K562 (cell line): ENCODE data around the gene FIS1. TPM values are rescaled to one million over a fixed set of nuclear protein-coding genes. Genes with fewer than 3 reads are reported as not detected.

Experiments
- ATAC-seq: fragments of 200-7000 bp; cut with Tn5 transposase; 3 replicates; pipeline ENCODE4 v1.9.1; 2020; ENCODE audit warnings: moderate library complexity
- BruUV-seq: library from RNA; stranded (reverse); fragments of 400-500 nt; replicated peaks from 2 replicates; lab custom pipeline; 2021; lab: Mats Ljungman, UMichigan
- CTCF ChIA-PET: fragments of 300-600 bp; formaldehyde crosslinking; extraction: SDS; loops from one replicate; lab custom pipeline; 2021; ENCODE audit warnings: low intra/inter-chr PET ratio; lab: Yijun Ruan, JAX
- POLR2A ChIA-PET: fragments of 300-600, 350-650 bp; sonication (Branson Sonifier 250); formaldehyde crosslinking; extraction: SDS; loops from one replicate; lab custom pipeline; 2021; ENCODE audit warnings: antibody characterized with exemption, inconsistent platforms; lab: Yijun Ruan, JAX
- DNase-seq, 4 experiments: peaks; one replicate each; pipeline versions ENCODE4 v3.0.0 to v3.0.0-alpha.2; 2011 to 2018; ENCODE audit warnings: low spot score in 3 of 4, mixed read lengths in 3 of 4; ENCODE audit errors: extremely low read depth in 1 of 4
- FAIRE-seq: peaks from 2 replicates; lab custom pipeline; 2011; peaks lifted over from hg19 to GRCh38; lab: Jason Lieb, UNC
- H2AFZ ChIP-seq: 2 replicates; pipeline ENCODE4 v1.6.0; 2011; ENCODE audit warnings: low read depth, low read length, control low read depth, inconsistent platforms
- H3K27ac ChIP-seq: fragments of 200-600 bp; 3 replicates; pipeline ENCODE4 v1.8.0; 2011; ENCODE audit warnings: low read depth, mild to moderate bottlenecking, control low read depth, inconsistent platforms, low read length, moderate library complexity, mixed read lengths; ENCODE audit errors: extremely low read depth
- H3K27me3 ChIP-seq, 2 experiments: fragments of 300-600 bp in 1 of 2; 2 replicates in 1 of 2; 3 replicates in 1 of 2; pipeline versions ENCODE4 v1.6.0 to v1.8.0; 2011; ENCODE audit warnings: inconsistent platforms in 2 of 2, low read length in 2 of 2, mild to moderate bottlenecking in 1 of 2, mixed read lengths in 1 of 2, moderate library complexity in 1 of 2; ENCODE audit not compliant: control insufficient read depth in 2 of 2, insufficient read depth in 2 of 2
- H3K36me3 ChIP-seq: fragments of 300-600 bp; 3 replicates; pipeline ENCODE4 v1.8.0; 2011; ENCODE audit warnings: mild to moderate bottlenecking, low read length, inconsistent platforms; ENCODE audit not compliant: control insufficient read depth, insufficient read depth
- H3K4me1 ChIP-seq, 2 experiments: fragments of 200-600 bp in 1 of 2; replicated peaks in 1 of 2; 2 replicates in 1 of 2; 3 replicates in 1 of 2; pipeline versions ENCODE4 v1.5.1 to v1.8.0; 2011; ENCODE audit warnings: inconsistent platforms in 2 of 2, low read length in 2 of 2, mild to moderate bottlenecking in 1 of 2, mixed read lengths in 1 of 2, moderate library complexity in 1 of 2; ENCODE audit not compliant: control insufficient read depth in 2 of 2, insufficient read depth in 2 of 2
- H3K4me2 ChIP-seq: 2 replicates; pipeline ENCODE4 v1.6.1; 2011; ENCODE audit warnings: low read length, control low read depth, inconsistent platforms, mixed read lengths; ENCODE audit not compliant: insufficient read depth
- H3K4me3 ChIP-seq: fragments of 200-600 bp; sonication (generic), shearing (Covaris generic); 2 replicates; pipeline ENCODE4 v1.5.1; 2016; ENCODE audit warnings: control low read depth, inconsistent platforms
- H3K79me2 ChIP-seq: fragments of 200-600 bp; 3 replicates; pipeline ENCODE4 v1.8.0; 2011; ENCODE audit warnings: low read length, inconsistent platforms; ENCODE audit not compliant: control insufficient read depth, insufficient read depth
- H3K9ac ChIP-seq, 2 experiments: 2 replicates each; pipeline versions ENCODE4 v1.6.0 to v1.6.1; 2011; ENCODE audit warnings: low read depth in 2 of 2, low read length in 2 of 2, control low read depth in 1 of 2, inconsistent platforms in 1 of 2, mild to moderate bottlenecking in 1 of 2, mixed read lengths in 1 of 2; ENCODE audit not compliant: insufficient read depth in 1 of 2
- H3K9me1 ChIP-seq: one replicate; pipeline ENCODE4 v1.6.0; 2011; ENCODE audit warnings: inconsistent platforms, mild to moderate bottlenecking, low read length, moderate library complexity; ENCODE audit not compliant: control insufficient read depth, insufficient read depth
- H3K9me3 ChIP-seq: replicated peaks from 2 replicates; pipeline ENCODE4 v1.5.1; 2011; ENCODE audit warnings: low read depth, low read length, inconsistent platforms; ENCODE audit not compliant: control insufficient read depth, insufficient read depth
- H4K20me1 ChIP-seq: replicated peaks from 2 replicates; pipeline ENCODE4 v1.6.1; 2011; ENCODE audit warnings: low read length, inconsistent platforms, mixed read lengths; ENCODE audit not compliant: control insufficient read depth, insufficient read depth
- ESRRB ChIP-seq: fragments of 250-450 bp; sonication (Bioruptor Pico); IDR thresholded peaks from 2 replicates; pipeline ENCODE4 v1.5.0; 2020; ENCODE audit warnings: mild to moderate bottlenecking, moderate library complexity, borderline replicate concordance
- NR2C1 ChIP-seq, 2 experiments: fragments of 450-650 bp; IDR thresholded peaks; 2 replicates each; pipeline ENCODE4 v1.6.1; 2017; ENCODE audit warnings: mild to moderate bottlenecking in 2 of 2, antibody characterized with exemption in 1 of 2, inconsistent platforms in 1 of 2, missing compliant biosample characterization in 1 of 2, missing genetic modification characterization in 1 of 2
- NR2C2 ChIP-seq, 2 experiments: fragments of 200-800 bp in 1 of 2; sonication (Bioruptor generic) in 1 of 2; sonication (generic) in 1 of 2; formaldehyde crosslinking in 1 of 2; IDR thresholded peaks; 2 replicates each; pipeline versions ENCODE4 v1.6.1 to v1.8.0; 2016 to 2022; ENCODE audit warnings: mild to moderate bottlenecking in 1 of 2, missing compliant biosample characterization in 1 of 2, missing genetic modification characterization in 1 of 2, missing genetic modification reagents in 1 of 2
- NRF1 ChIP-seq, 2 experiments: fragments of 450-650 bp; IDR thresholded peaks in 1 of 2; conservative IDR thresholded peaks in 1 of 2; 2 replicates each; pipeline ENCODE4 v1.6.1; 2014; ENCODE audit warnings: mild to moderate bottlenecking in 2 of 2
- RCOR1 ChIP-seq, 2 experiments: IDR thresholded peaks; 2 replicates each; pipeline ENCODE4 v1.6.1; 2012; ENCODE audit warnings: low read depth in 2 of 2, low read length in 2 of 2, borderline replicate concordance in 1 of 2, improper control_type of control experiment in 1 of 2
- SAFB2 ChIP-seq: fragments of 200-400 bp; formaldehyde crosslinking; IDR thresholded peaks from 2 replicates; pipeline ENCODE4 v1.6.1; 2018; ENCODE audit warnings: borderline replicate concordance, low read length, low read depth, moderate library complexity; ENCODE audit not compliant: severe bottlenecking
- SPI1 ChIP-seq: IDR thresholded peaks from 2 replicates; pipeline ENCODE4 v1.6.1; 2011; ENCODE audit warnings: low read depth, low read length, control low read depth, borderline replicate concordance
- TCF7 ChIP-seq: sonication (generic); IDR thresholded peaks from 2 replicates; pipeline ENCODE4 v1.6.1; 2016; ENCODE audit warnings: antibody characterized with exemption, borderline replicate concordance
- WGBS: fragments of 100-300 bp; shearing (Covaris generic); methylation state at CpG from one replicate; pipeline ENCODE4 v1.1.6; 2016; ENCODE audit warnings: low coverage, mixed read lengths; ENCODE audit not compliant: insufficient coverage; ENCODE audit errors: missing lambda C conversion rate; 5-methylcytosine and 5-hydroxymethylcytosine counted together
- in situ Hi-C: fragments of 300-500 bp; cut with MboI; formaldehyde crosslinking; loops from 4 replicates; pipeline ENCODE4 v1.15.0; 2018; ENCODE audit warnings: inconsistent platforms, mixed read lengths
- intact Hi-C: fragments of 100-400 bp; cut with micrococcal nuclease; formaldehyde crosslinking; loops from 2 replicates; pipeline ENCODE4 v1.14.2; 2022
- polyA plus RNA-seq, 8 experiments: library from polyadenylated mRNA; depleted of rRNA in 4 of 8; stranded (reverse) in 5 of 8; unstranded in 3 of 8; fragments of >200 nt; fragmentation: Nextera tagmentation in 2 of 8; fragmentation: Illumina TruSeq in 1 of 8; extraction: Ambion mirVana in 2 of 8; extraction: Trizol in 1 of 8; gene quantifications; 2 replicates each; pipeline versions ENCODE4 v1.2.1 to v1.2.3, GENCODE V29; 2011 to 2014; ENCODE audit warnings: inconsistent platforms in 1 of 8, missing spikeins in 1 of 8
- total RNA-seq, 7 experiments: library from RNA; depleted of rRNA in 6 of 7; stranded (reverse); fragments of >200 nt in 6 of 7; fragmentation: Illumina TruSeq in 2 of 7; extraction: Trizol in 2 of 7; gene quantifications; 2 replicates each; pipeline versions ENCODE4 v1.2.1 to v1.2.3, GENCODE V29; 2011 to 2021; ENCODE audit warnings: low replicate concordance in 1 of 7
- TF ChIP-seq, protein P1 (sequence below): sonication (generic); formaldehyde crosslinking; IDR thresholded peaks from 2 replicates; pipeline ENCODE4 v1.8.1; 2023; ENCODE audit warnings: mild to moderate bottlenecking, missing genetic modification reagents, moderate library complexity
- TF ChIP-seq, protein P2 (sequence below): fragments of 200-800 bp; sonication (Bioruptor generic); IDR thresholded peaks from 2 replicates; pipeline ENCODE4 v1.6.1; 2017; ENCODE audit warnings: missing genetic modification characterization, missing compliant biosample characterization
- TF ChIP-seq, protein P3 (sequence below): fragments of 450-650 bp; IDR thresholded peaks from 2 replicates; pipeline ENCODE4 v1.6.1; 2016

Gene FIS1
- total and polyA plus RNA-seq, 9 of the 15 experiments (the other 6 are each of a cell fraction or from before 2014, with no cell fraction given) = 86.0 to 257 (median 144) TPM

DNA sequence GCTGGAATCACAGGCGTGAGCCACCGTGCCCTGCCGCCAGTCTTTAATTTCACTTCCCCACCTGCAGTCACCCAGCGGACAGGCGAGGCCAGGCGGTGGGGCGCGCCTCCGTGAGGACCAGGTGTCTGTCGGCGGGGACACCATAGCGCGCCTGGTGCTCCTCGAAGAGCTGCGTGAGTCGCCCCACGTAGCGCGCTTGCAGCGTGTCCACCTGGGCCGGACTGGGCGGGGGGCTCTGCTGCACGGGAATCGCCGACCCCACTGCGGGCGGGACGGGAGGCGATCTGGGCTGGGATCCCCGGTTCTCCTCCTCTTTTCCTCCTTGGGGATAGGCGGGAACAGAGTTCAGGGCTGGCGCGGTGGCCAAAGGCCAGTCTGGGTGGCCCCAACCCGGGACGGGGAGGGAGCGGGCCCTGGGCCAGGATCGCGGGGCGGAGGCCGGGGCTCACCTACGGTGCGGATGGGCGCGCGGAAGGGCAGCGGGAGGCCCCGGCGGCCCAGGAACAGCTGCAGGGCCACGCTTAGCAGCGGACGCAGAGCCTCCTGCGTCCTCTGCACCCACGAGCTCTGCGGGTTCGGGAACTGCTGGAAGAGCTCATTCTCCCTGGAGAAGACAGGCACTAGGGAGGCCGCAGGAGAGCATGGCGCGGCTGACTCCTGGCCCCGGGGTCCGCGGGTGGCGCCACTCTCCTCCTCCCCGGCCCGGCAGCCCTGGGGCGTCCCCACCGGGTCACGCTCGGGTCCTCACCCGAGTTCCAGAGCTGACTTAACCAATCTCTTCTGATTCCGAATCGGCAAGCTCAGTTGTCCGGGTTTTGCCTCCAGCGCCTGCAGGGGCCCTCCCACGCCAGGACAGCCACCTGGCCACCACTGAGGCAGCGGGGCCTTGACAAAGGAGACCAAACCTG, 42.9 kb downstream of the FIS1 start (continued):
- TF ChIP-seq, protein P1, sequence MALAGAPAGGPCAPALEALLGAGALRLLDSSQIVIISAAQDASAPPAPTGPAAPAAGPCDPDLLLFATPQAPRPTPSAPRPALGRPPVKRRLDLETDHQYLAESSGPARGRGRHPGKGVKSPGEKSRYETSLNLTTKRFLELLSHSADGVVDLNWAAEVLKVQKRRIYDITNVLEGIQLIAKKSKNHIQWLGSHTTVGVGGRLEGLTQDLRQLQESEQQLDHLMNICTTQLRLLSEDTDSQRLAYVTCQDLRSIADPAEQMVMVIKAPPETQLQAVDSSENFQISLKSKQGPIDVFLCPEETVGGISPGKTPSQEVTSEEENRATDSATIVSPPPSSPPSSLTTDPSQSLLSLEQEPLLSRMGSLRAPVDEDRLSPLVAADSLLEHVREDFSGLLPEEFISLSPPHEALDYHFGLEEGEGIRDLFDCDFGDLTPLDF (CRISPR knock-in tag) = no peak

DNA sequence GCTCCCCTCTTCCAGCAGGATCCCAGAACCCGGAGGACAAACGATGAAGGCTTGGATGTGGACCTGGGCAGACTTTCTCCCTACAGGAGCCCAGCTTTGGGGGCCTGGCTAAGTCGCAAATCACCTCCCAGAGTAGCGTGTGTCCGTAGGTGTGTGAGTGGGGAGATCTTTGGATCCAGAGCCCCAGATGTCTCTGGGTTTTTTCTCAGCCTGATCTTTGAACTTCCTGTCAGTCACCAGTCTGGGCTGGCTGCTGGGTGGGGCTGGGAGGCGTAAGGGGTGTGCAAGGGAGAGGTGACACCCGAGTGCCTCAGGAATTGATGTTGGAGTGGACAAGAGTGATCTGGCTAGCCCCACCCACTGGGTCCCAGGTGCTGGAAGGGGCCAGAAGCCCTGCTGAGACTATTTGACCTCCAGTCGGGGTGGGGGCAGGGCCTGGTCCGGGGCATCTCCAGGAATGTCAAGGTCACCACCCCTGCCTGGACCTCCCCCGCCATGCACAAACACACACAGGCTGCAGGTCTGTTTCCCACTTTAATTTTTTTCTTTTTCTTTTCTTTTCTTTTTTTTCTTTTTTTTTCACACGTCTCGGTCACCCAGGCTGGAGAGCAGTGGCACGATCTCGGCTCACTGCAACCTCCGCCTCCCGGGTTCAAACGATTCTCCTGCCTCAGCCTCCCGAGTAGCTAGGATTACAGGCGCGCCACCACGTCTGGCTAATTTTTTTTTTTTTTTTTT, 43.9 kb downstream of the FIS1 start, which contains the start of gene MOGAT3:
Gene MOGAT3, minus strand, starts transcription at position 175 of the 738 bp plus-strand sequence. CDS start 182 bp downstream, outside the sequence.
- Histone ChIP-seq H4K20me1 (no peaks in the 10 kb centered on the region), H3K9ac (peak within 1 kb of the TSS in 1 of 2 experiments; percentile 76; a peak in 2 of 4 replicates), H3K9me1 (no peaks in the 10 kb centered on the region), H3K36me3 (peaks cover 2% of the 10 kb centered on the region; the same call in 1 of the 3 replicates), H2AFZ (peak within 1 kb of the TSS; percentile 46; the same call in 1 of the 2 replicates), H3K4me1 (peaks cover 9 to 30% of the 10 kb centered on the region in 2 experiments), H3K4me2 (peak within 1 kb of the TSS; percentile 8; the same call in 1 of the 2 replicates), H3K27me3 (peaks cover 0 to 7% of the 10 kb centered on the region in 2 experiments; a peak in 1 of 5 replicates), H3K9me3 (no peaks in the 10 kb centered on the region), H3K79me2 (no peaks in the 10 kb centered on the region), H3K4me3 (no peak within 1 kb of the TSS), H3K27ac (no peak within 1 kb of the TSS)
- intact Hi-C loops = no loop called here
- in situ Hi-C loops = no loop called here
- 43% methylated on average over 21 of the region's 21 CpGs for WGBS
- CTCF ChIA-PET = no interaction called here
- FAIRE-seq (peak; percentile 67), DNase-seq (peak; percentile 65 to 78 (median 72)), ATAC-seq (peak; percentile 82)
- BruUV-seq = no TSS peak
- POLR2A ChIA-PET = interaction anchor here (0.6 to 1.5 kb wide), 2 partner anchors 16 to 24 kb away, joined by 3 to 8 read pairs; partner anchors contain the start of genes PLOD3 and ZNHIT1
- TF ChIP-seq TCF7 (no peak), NR2C1 (IDR thresholded peaks at IDR 0.05) (peak; percentile 72), NR2C1 (tag; IDR thresholded peaks at IDR 0.05) (0 out of 2 replicates have a peak, but pooled peaks have one; percentile 35), NRF1 (conservative IDR thresholded peaks at IDR 0.05 in 1 of 2, IDR thresholded peaks at IDR 0.05 in 1 of 2) (peak in 1 of 2 experiments; percentile 40; a peak in 1 of 4 replicates), ESRRB (CRISPR knock-in tag) (no peak), NR2C2 (CRISPR knock-in tag; IDR thresholded peaks at IDR 0.05) (no peak), NR2C2 (tag; IDR thresholded peaks at IDR 0.05) (peak; percentile 52; the same call in 1 of the 2 replicates), SPI1 (peak; percentile 19; the same call in 1 of the 2 replicates), RCOR1 (IDR thresholded peaks at IDR 0.05; ENCODE audit: borderline replicate concordance in 1 of 2, low read depth in 2 of 2, low read length in 2 of 2) (peak in 1 of 2 experiments; percentile 25; a peak in 1 of 4 replicates), SAFB2 (no peak)
- TF ChIP-seq, protein P2, sequence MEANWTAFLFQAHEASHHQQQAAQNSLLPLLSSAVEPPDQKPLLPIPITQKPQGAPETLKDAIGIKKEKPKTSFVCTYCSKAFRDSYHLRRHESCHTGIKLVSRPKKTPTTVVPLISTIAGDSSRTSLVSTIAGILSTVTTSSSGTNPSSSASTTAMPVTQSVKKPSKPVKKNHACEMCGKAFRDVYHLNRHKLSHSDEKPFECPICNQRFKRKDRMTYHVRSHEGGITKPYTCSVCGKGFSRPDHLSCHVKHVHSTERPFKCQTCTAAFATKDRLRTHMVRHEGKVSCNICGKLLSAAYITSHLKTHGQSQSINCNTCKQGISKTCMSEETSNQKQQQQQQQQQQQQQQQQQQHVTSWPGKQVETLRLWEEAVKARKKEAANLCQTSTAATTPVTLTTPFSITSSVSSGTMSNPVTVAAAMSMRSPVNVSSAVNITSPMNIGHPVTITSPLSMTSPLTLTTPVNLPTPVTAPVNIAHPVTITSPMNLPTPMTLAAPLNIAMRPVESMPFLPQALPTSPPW (CRISPR knock-in tag) = 0 out of 2 replicates have a peak, but pooled peaks have one; percentile 22
- TF ChIP-seq, protein P3, sequence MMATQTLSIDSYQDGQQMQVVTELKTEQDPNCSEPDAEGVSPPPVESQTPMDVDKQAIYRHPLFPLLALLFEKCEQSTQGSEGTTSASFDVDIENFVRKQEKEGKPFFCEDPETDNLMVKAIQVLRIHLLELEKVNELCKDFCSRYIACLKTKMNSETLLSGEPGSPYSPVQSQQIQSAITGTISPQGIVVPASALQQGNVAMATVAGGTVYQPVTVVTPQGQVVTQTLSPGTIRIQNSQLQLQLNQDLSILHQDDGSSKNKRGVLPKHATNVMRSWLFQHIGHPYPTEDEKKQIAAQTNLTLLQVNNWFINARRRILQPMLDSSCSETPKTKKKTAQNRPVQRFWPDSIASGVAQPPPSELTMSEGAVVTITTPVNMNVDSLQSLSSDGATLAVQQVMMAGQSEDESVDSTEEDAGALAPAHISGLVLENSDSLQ = peak; percentile 93
